Activated T-helper 17 cell treated with anti-CD3 and anti-CD28 coated beads, Interleukin-2, amount 50 U/mL, for 72 hours (primary cell): ENCODE results near the gene SYK. TPM values are rescaled to one million over a fixed set of nuclear protein-coding genes. Genes with fewer than 3 reads are reported as not detected.

Experiments
- ATAC-seq: fragments of 150-1000 bp; cut with Tn5 transposase; replicated peaks from 2 replicates; pipeline ENCODE4 v1.10.0; 2021; ENCODE audit warnings: mild to moderate bottlenecking, moderate library complexity
- H3K27ac Mint-ChIP-seq: one replicate; pipeline ENCODE4 v1.8.0; 2022; ENCODE audit warnings: mixed read lengths
- H3K27me3 Mint-ChIP-seq: one replicate; pipeline ENCODE4 v1.8.0; 2022; ENCODE audit warnings: mixed read lengths
- H3K36me3 Mint-ChIP-seq: one replicate; pipeline ENCODE4 v1.8.0; 2022; ENCODE audit warnings: low read depth, mild to moderate bottlenecking, mixed read lengths
- H3K4me1 Mint-ChIP-seq: one replicate; pipeline ENCODE4 v1.8.0; 2022; ENCODE audit warnings: mixed read lengths
- H3K4me3 Mint-ChIP-seq: one replicate; pipeline ENCODE4 v1.8.0; 2022; ENCODE audit warnings: mild to moderate bottlenecking, mixed read lengths
- H3K9me3 Mint-ChIP-seq: one replicate; pipeline ENCODE4 v1.8.0; 2022; ENCODE audit warnings: mixed read lengths
- total RNA-seq, 2 donors: library from RNA; stranded (reverse); gene quantifications; one replicate each; pipeline ENCODE4 v1.2.3, GENCODE V29; 2022

Gene SYK
- total RNA-seq, 2 donors from 2014 or later = 0.16 to 0.37 TPM

DNA sequence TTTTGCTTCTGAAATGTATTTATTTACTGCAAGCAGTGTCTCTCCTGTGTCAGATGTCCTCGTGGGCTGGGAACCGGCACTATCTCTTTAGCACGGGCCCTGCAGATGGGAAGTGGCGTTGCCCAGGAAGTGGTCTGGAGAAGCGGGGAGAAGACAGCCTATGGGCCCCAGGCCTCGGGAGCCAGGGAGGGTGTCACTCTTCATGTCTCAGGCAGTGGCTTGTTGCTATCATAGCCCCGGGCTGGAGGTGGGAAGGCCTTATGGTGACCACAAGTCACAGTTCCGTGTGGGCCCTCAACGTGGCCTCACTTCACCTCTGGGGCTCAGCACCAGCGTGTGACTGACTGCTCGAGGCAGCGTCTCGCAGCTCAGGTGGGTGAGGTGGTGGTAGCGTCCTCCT is 41.4 kb downstream of the SYK start:
- H3K27ac Mint-ChIP-seq = no peak overlapping the region
- H3K4me1 Mint-ChIP-seq = no peaks in the 10 kb centered on the region
- no peaks in the 10 kb centered on the region for H3K27me3 Mint-ChIP-seq
- no peaks in the 10 kb centered on the region for H3K9me3 Mint-ChIP-seq
- H3K36me3 Mint-ChIP-seq = no peaks in the 10 kb centered on the region
- no peak for ATAC-seq
- H3K4me3 Mint-ChIP-seq = no peak overlapping the region

GRCh38 chr9:90843525-90843924 is 41.9 kb downstream of the SYK start:
- no peaks in the 10 kb centered on the region for H3K27me3 Mint-ChIP-seq
- no peak overlapping the region for H3K27ac Mint-ChIP-seq
- H3K4me3 Mint-ChIP-seq = no peak overlapping the region
- no peaks in the 10 kb centered on the region for H3K9me3 Mint-ChIP-seq
- no peaks in the 10 kb centered on the region for H3K36me3 Mint-ChIP-seq
- ATAC-seq = no peak
- H3K4me1 Mint-ChIP-seq = no peaks in the 10 kb centered on the region

- no peaks in the 10 kb centered on the region for H3K36me3 Mint-ChIP-seq
- no peaks in the 10 kb centered on the region for H3K27me3 Mint-ChIP-seq
- no peak for ATAC-seq
- H3K27ac Mint-ChIP-seq = no peak overlapping the region
- H3K9me3 Mint-ChIP-seq = no peaks in the 10 kb centered on the region
- no peak overlapping the region for H3K4me3 Mint-ChIP-seq
- no peaks in the 10 kb centered on the region for H3K4me1 Mint-ChIP-seq
Measured at GRCh38 chr9:90844326-90844725, 42.7 kb downstream of the SYK start.

GRCh38 chr9:90846770-90847419 is 45.3 kb downstream of the SYK start:
- Mint-ChIP-seq H3K27ac (no peak overlapping the region), H3K27me3 (peaks cover 4% of the 10 kb centered on the region), H3K4me1 (no peaks in the 10 kb centered on the region), H3K4me3 (no peak overlapping the region), H3K9me3 (no peaks in the 10 kb centered on the region), H3K36me3 (no peaks in the 10 kb centered on the region)
- no peak for ATAC-seq

- peaks cover 4% of the 10 kb centered on the region for H3K27me3 Mint-ChIP-seq
- H3K27ac Mint-ChIP-seq = no peak overlapping the region
- no peak for ATAC-seq
- no peak overlapping the region for H3K4me3 Mint-ChIP-seq
- no peaks in the 10 kb centered on the region for H3K9me3 Mint-ChIP-seq
- no peaks in the 10 kb centered on the region for H3K4me1 Mint-ChIP-seq
- H3K36me3 Mint-ChIP-seq = no peaks in the 10 kb centered on the region
Measured at GRCh38 chr9:90847971-90848370, 46.4 kb downstream of the SYK start.

- H3K27ac Mint-ChIP-seq = no peak overlapping the region
- H3K36me3 Mint-ChIP-seq = no peaks in the 10 kb centered on the region
- no peak overlapping the region for H3K4me3 Mint-ChIP-seq
- no peaks in the 10 kb centered on the region for H3K9me3 Mint-ChIP-seq
- peaks cover 4% of the 10 kb centered on the region for H3K27me3 Mint-ChIP-seq
- H3K4me1 Mint-ChIP-seq = no peaks in the 10 kb centered on the region
- ATAC-seq = no peak
Measured at GRCh38 chr9:90848866-90849265, 47.2 kb downstream of the SYK start.

GRCh38 chr9:90851444-90851843 is 49.8 kb downstream of the SYK start:
- ATAC-seq = no peak
- Mint-ChIP-seq H3K4me1 (no peaks in the 10 kb centered on the region), H3K36me3 (no peaks in the 10 kb centered on the region), H3K9me3 (no peaks in the 10 kb centered on the region), H3K27ac (no peak overlapping the region), H3K4me3 (no peak overlapping the region), H3K27me3 (peaks cover 8% of the 10 kb centered on the region)

GRCh38 chr9:90853945-90854344 is 52.3 kb downstream of the SYK start:
- Mint-ChIP-seq H3K36me3 (no peaks in the 10 kb centered on the region), H3K4me3 (no peak overlapping the region), H3K27ac (no peak overlapping the region), H3K27me3 (peaks cover 8% of the 10 kb centered on the region), H3K4me1 (no peaks in the 10 kb centered on the region), H3K9me3 (no peaks in the 10 kb centered on the region)
- no peak for ATAC-seq

DNA sequence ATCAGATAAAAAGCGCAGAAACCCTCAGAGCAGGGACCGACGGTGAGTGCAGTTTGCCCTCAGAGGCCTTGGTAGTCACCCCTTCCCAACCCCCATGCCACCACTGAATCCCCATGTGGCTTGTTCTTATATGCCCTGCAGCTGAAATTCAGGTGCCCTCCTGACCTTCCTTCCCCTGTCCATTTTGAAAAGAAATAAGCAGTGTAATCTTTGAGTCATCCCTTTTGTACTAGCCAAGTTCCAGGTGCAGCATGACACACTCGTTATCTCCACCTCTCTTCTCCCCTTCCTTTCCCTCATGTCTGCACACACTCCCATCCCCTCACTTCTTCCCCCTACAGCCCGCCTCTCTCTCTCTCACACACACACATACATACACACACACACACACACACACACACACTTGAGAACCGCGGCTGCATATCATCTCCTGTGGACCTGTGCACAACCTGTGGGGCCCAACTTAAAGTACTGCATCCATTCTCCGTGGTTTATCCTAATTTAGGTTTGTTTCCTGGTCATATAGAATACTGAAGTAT is 53.1 kb downstream of the SYK start:
- H3K36me3 Mint-ChIP-seq = no peaks in the 10 kb centered on the region
- H3K27ac Mint-ChIP-seq = no peak overlapping the region
- ATAC-seq = no peak
- H3K9me3 Mint-ChIP-seq = no peaks in the 10 kb centered on the region
- peaks cover 7% of the 10 kb centered on the region for H3K27me3 Mint-ChIP-seq
- H3K4me3 Mint-ChIP-seq = no peak overlapping the region
- no peaks in the 10 kb centered on the region for H3K4me1 Mint-ChIP-seq

GRCh38 chr9:90855208-90855902 is 53.7 kb downstream of the SYK start:
- H3K9me3 Mint-ChIP-seq = no peaks in the 10 kb centered on the region
- ATAC-seq = no peak
- peaks cover 4% of the 10 kb centered on the region for H3K27me3 Mint-ChIP-seq
- no peaks in the 10 kb centered on the region for H3K36me3 Mint-ChIP-seq
- H3K27ac Mint-ChIP-seq = no peak overlapping the region
- no peak overlapping the region for H3K4me3 Mint-ChIP-seq
- H3K4me1 Mint-ChIP-seq = no peaks in the 10 kb centered on the region

DNA sequence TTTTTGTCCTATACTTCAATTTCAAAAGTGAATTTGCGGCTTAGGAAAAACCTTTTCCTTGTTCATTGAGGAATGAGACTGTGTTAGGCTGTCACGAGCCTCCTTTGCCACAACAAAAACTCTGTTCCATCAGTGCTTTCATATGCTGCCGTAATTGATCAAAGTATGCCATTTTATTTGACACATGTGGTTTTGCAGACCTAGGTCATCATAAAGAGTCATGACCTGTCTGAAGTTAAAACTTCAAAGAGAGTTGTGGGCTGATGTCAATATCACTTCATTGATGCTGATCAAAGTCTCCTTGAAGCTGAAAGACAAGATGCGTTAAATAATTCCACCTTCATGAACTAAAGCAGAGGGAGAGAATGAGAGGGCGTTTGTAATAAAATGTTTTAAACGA is 55.5 kb downstream of the SYK start:
- no peaks in the 10 kb centered on the region for H3K9me3 Mint-ChIP-seq
- ATAC-seq = no peak
- H3K36me3 Mint-ChIP-seq = no peaks in the 10 kb centered on the region
- no peaks in the 10 kb centered on the region for H3K4me1 Mint-ChIP-seq
- no peak overlapping the region for H3K27ac Mint-ChIP-seq
- H3K27me3 Mint-ChIP-seq = peaks cover 4% of the 10 kb centered on the region
- no peak overlapping the region for H3K4me3 Mint-ChIP-seq

GRCh38 chr9:90857855-90858254 is 56.2 kb downstream of the SYK start:
- no peaks in the 10 kb centered on the region for H3K4me1 Mint-ChIP-seq
- no peaks in the 10 kb centered on the region for H3K9me3 Mint-ChIP-seq
- peaks cover 4% of the 10 kb centered on the region for H3K27me3 Mint-ChIP-seq
- H3K4me3 Mint-ChIP-seq = no peak overlapping the region
- H3K27ac Mint-ChIP-seq = no peak overlapping the region
- ATAC-seq = no peak
- no peaks in the 10 kb centered on the region for H3K36me3 Mint-ChIP-seq

DNA sequence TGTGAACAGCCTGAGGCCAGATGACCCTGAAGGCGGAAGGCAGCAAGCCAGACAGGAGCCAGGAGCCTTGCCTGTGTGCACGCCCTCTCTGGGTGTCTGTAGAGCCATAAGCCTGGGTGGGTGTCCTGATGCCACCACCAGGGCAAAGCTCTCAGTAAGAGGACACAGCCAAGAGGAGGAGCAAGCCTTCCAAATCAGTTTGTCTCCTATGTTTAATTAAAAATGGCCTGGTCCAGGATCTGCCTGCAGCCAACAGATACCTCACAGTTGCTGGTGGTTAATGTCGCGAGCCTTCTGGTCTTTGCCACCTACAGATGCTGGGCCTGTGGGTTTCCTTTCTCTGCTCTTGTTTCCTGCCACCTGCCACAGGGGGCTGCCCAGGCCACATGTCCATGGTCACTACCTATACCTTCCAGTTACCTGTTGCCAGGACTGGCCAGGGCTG is 56.9 kb downstream of the SYK start:
- Mint-ChIP-seq H3K4me3 (no peak overlapping the region), H3K36me3 (no peaks in the 10 kb centered on the region), H3K4me1 (no peaks in the 10 kb centered on the region), H3K9me3 (no peaks in the 10 kb centered on the region), H3K27me3 (peaks cover 4% of the 10 kb centered on the region), H3K27ac (no peak overlapping the region)
- no peak for ATAC-seq

DNA sequence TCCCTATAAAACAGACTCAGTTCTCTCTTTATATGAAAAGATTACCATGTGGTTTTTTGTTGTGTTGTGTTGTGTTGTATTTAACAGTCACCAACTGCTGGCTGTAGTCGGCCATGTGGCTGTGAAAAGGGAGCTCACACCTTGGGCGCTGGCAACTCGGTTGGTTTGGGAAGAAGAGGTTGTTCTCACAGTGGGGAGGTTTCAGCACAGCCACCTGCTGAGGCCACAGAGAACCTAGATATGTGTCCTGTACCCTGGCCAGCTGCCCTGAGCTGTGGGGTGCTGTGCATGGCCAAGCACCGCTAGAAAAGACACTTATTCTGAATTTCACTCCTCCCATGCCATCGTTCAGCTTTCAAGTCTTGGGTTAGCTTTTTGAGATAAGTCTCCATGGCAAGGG is 58.8 kb downstream of the SYK start:
- ATAC-seq = no peak
- H3K27me3 Mint-ChIP-seq = no peaks in the 10 kb centered on the region
- H3K27ac Mint-ChIP-seq = no peak overlapping the region
- H3K9me3 Mint-ChIP-seq = no peaks in the 10 kb centered on the region
- peaks cover 6% of the 10 kb centered on the region for H3K4me1 Mint-ChIP-seq
- H3K36me3 Mint-ChIP-seq = no peaks in the 10 kb centered on the region
- H3K4me3 Mint-ChIP-seq = no peak overlapping the region

DNA sequence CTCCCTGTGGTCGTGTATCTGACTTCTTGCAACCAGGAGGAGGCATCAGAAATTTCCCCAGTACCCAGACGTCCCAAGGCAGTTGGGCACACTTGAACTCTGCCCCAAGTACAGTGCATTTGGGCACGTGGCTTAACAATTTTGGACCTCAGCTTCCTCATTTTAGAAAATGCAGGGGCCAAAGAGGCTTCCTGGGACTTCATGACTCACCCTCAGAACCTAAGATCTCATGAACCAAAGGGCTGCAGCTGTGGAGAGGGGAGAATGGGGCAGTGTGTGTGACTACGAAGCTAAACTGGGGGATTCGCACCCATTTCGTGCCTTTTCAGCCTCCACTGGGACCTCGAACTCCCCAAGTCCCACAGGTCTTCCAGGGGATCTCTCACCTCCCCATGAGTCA is 59.2 kb downstream of the SYK start:
- no peak overlapping the region for H3K4me3 Mint-ChIP-seq
- no peaks in the 10 kb centered on the region for H3K36me3 Mint-ChIP-seq
- no peak for ATAC-seq
- H3K9me3 Mint-ChIP-seq = no peaks in the 10 kb centered on the region
- H3K27ac Mint-ChIP-seq = no peak overlapping the region
- no peaks in the 10 kb centered on the region for H3K27me3 Mint-ChIP-seq
- H3K4me1 Mint-ChIP-seq = peaks cover 6% of the 10 kb centered on the region
